CD14-positive monocyte (primary cell): ENCODE results near the gene LPAR5. TPM values are rescaled to one million over a fixed set of nuclear protein-coding genes. Genes with fewer than 3 reads are reported as not detected.

ENCODE experiments used
- DNase-seq, 3 donors: peaks; one replicate each; pipeline ENCODE4 v3.0.0-alpha.2; 2011 to 2022
- H2AFZ ChIP-seq: 2 replicates; pipeline ENCODE4 v1.6.0; 2012; ENCODE audit warnings: mild to moderate bottlenecking, low read depth, low read length, inconsistent platforms; ENCODE audit not compliant: insufficient read depth, poor library complexity, severe bottlenecking
- H3K27ac ChIP-seq, 2 donors: 1 replicate in 1 of 2; 2 replicates in 1 of 2; pipeline ENCODE4 v1.5.1; 2012 to 2013; ENCODE audit warnings: low read length in 2 of 2, control low read depth in 1 of 2, inconsistent platforms in 1 of 2, low read depth in 1 of 2, mild to moderate bottlenecking in 1 of 2
- H3K27me3 ChIP-seq, 2 donors: one replicate each; pipeline versions ENCODE4 v1.6.0 to v1.6.1; 2011 to 2013; ENCODE audit warnings: low read length in 2 of 2; ENCODE audit not compliant: control insufficient read depth in 2 of 2, insufficient read depth in 2 of 2
- H3K36me3 ChIP-seq, 2 donors: replicated peaks in 1 of 2; 1 replicate in 1 of 2; 2 replicates in 1 of 2; pipeline versions ENCODE4 v1.5.1 to v1.6.1; 2012 to 2013; ENCODE audit warnings: low read length in 2 of 2, control low read depth in 1 of 2, inconsistent platforms in 1 of 2, mild to moderate bottlenecking in 1 of 2; ENCODE audit not compliant: insufficient read depth in 2 of 2, control insufficient read depth in 1 of 2
- H3K4me1 ChIP-seq, 2 donors: 1 replicate in 1 of 2; 2 replicates in 1 of 2; pipeline versions ENCODE4 v1.5.1 to v1.6.1; 2012 to 2013; ENCODE audit warnings: low read length in 2 of 2, control low read depth in 1 of 2, inconsistent platforms in 1 of 2, mild to moderate bottlenecking in 1 of 2, moderate library complexity in 1 of 2; ENCODE audit not compliant: insufficient read depth in 2 of 2, control insufficient read depth in 1 of 2
- H3K4me2 ChIP-seq: replicated peaks from 2 replicates; pipeline ENCODE3; 2012; ENCODE audit warnings: low read length, moderate library complexity, mild to moderate bottlenecking; ENCODE audit not compliant: poor library complexity, severe bottlenecking; ENCODE audit errors: extremely low read depth
- H3K4me3 ChIP-seq, 3 experiments: fragments of 200-600 bp in 1 of 3; sonication (generic) in 1 of 3; replicated peaks in 1 of 3; 1 replicate in 2 of 3; 2 replicates in 1 of 3; pipeline ENCODE4 v1.5.1; 2011 to 2013; ENCODE audit warnings: low read length in 3 of 3, mild to moderate bottlenecking in 3 of 3, control low read depth in 2 of 3, low read depth in 2 of 3, inconsistent platforms in 1 of 3, moderate library complexity in 1 of 3
- H3K79me2 ChIP-seq: 2 replicates; pipeline ENCODE4 v1.6.0; 2012; ENCODE audit warnings: mild to moderate bottlenecking, control low read depth, inconsistent platforms, low read length, moderate library complexity; ENCODE audit not compliant: insufficient read depth
- H3K9ac ChIP-seq: 2 replicates; pipeline ENCODE4 v1.6.0; 2017; ENCODE audit warnings: low read length, mild to moderate bottlenecking; ENCODE audit not compliant: insufficient read depth, poor library complexity, severe bottlenecking
- H3K9me3 ChIP-seq, 2 donors: replicated peaks in 1 of 2; 1 replicate in 1 of 2; 2 replicates in 1 of 2; pipeline versions ENCODE4 v1.5.1 to v1.6.1; 2012 to 2013; ENCODE audit warnings: low read length in 2 of 2, control low read depth in 1 of 2; ENCODE audit not compliant: control insufficient read depth in 1 of 2, insufficient read depth in 1 of 2
- H4K20me1 ChIP-seq: 2 replicates; pipeline ENCODE4 v1.6.0; 2012; ENCODE audit warnings: mild to moderate bottlenecking, low read length, control low read depth, moderate library complexity; ENCODE audit not compliant: insufficient read depth
- H3K27ac Mint-ChIP-seq, 7 donors: one replicate each; pipeline ENCODE4 v1.8.0; 2020; ENCODE audit warnings: mild to moderate bottlenecking in 7 of 7, mixed read lengths in 7 of 7, moderate library complexity in 6 of 7, inconsistent platforms in 2 of 7
- H3K27me3 Mint-ChIP-seq, 3 donors: one replicate each; pipeline ENCODE4 v1.8.0; 2021 to 2022; ENCODE audit warnings: low read depth in 3 of 3, mild to moderate bottlenecking in 3 of 3, mixed read lengths in 3 of 3, moderate library complexity in 3 of 3, inconsistent platforms in 1 of 3
- H3K36me3 Mint-ChIP-seq, 2 donors: one replicate each; pipeline ENCODE4 v1.8.0; 2020; ENCODE audit warnings: mixed read lengths in 2 of 2, inconsistent platforms in 1 of 2, mild to moderate bottlenecking in 1 of 2
- H3K4me1 Mint-ChIP-seq: one replicate; pipeline ENCODE4 v1.8.0; 2020; ENCODE audit warnings: mild to moderate bottlenecking, mixed read lengths
- H3K4me3 Mint-ChIP-seq, 2 donors: one replicate each; pipeline ENCODE4 v1.8.0; 2020; ENCODE audit warnings: mild to moderate bottlenecking in 2 of 2, mixed read lengths in 2 of 2, moderate library complexity in 1 of 2
- H3K9me3 Mint-ChIP-seq, 7 donors: one replicate each; pipeline ENCODE4 v1.8.0; 2020 to 2022; ENCODE audit warnings: mixed read lengths in 7 of 7, mild to moderate bottlenecking in 6 of 7, moderate library complexity in 6 of 7, inconsistent platforms in 2 of 7
- CTCF ChIP-seq: fragments of 200-600 bp; IDR thresholded peaks from one replicate; pipeline ENCODE4 v1.8.0; 2022; ENCODE audit warnings: antibody characterized with exemption, mild to moderate bottlenecking
- WGBS: methylation state at CpG from one replicate; pipeline ENCODE4 v1.1.5; 2013; ENCODE audit warnings: missing lambda C conversion rate; ENCODE audit not compliant: insufficient coverage; 5-methylcytosine and 5-hydroxymethylcytosine counted together
- intact Hi-C, 2 donors: fragments of 100-400 bp; cut with micrococcal nuclease; formaldehyde crosslinking; loops; one replicate each; pipeline versions ENCODE4 v1.15.0 to v1.15.1; 2023
- polyA plus RNA-seq, 3 donors: library from polyadenylated mRNA; depleted of rRNA in 1 of 3; unstranded in 2 of 3; stranded (reverse) in 1 of 3; fragments of 300-500 nt in 2 of 3; fragments of >200 nt in 1 of 3; fragmentation: Illumina TruSeq in 2 of 3; gene quantifications; 1 replicate in 2 of 3; 2 replicates in 1 of 3; pipeline ENCODE4 v1.2.3, GENCODE V29; 2012 to 2021

LPAR5 gene
- polyA plus RNA-seq, 3 donors = 0.11 to 0.18 (median 0.14) TPM

- no peak overlapping the region for H3K27ac Mint-ChIP-seq
- H3K27me3 Mint-ChIP-seq = peaks cover 0 to 2% (median 1%) of the 10 kb centered on the region in 3 donors
- TF ChIP-seq CTCF = no peak
- no peak overlapping the region for H3K4me2 ChIP-seq
- no peaks in the 10 kb centered on the region for H3K9me3 Mint-ChIP-seq
- WGBS = 100% methylated on average over 2 of the region's 5 CpGs
- H3K4me1 ChIP-seq = no peaks in the 10 kb centered on the region
- no peak overlapping the region for H3K27ac ChIP-seq
- peaks cover 57 to 88% of the 10 kb centered on the region in 2 donors for H3K36me3 ChIP-seq
- H3K4me3 Mint-ChIP-seq = no peak overlapping the region
- H2AFZ ChIP-seq = no peak overlapping the region
- H3K4me1 Mint-ChIP-seq = no peaks in the 10 kb centered on the region
- H3K4me3 ChIP-seq = no peak overlapping the region
- H4K20me1 ChIP-seq = peaks cover 6% of the 10 kb centered on the region
- peaks cover 8% of the 10 kb centered on the region for H3K79me2 ChIP-seq
- no peak for DNase-seq
- H3K27me3 ChIP-seq = no peaks in the 10 kb centered on the region
- intact Hi-C loops = loop anchor here in 1 of 2 donors (5.0 kb wide), 1 partner anchor 337 kb away; no protein-coding TSS in a partner anchor
- no peak overlapping the region for H3K9ac ChIP-seq
- no peaks in the 10 kb centered on the region for H3K9me3 ChIP-seq
- H3K36me3 Mint-ChIP-seq = peaks cover 68 to 91% of the 10 kb centered on the region in 2 donors
Measured at GRCh38 chr12:6653987-6654386, 18.2 kb upstream of the LPAR5 start.

GRCh38 chr12:6653342-6653741 lies 17.6 kb upstream of the LPAR5 start:
- H3K9ac ChIP-seq = no peak overlapping the region
- H3K36me3 ChIP-seq = peaks cover 59 to 85% of the 10 kb centered on the region in 2 donors
- H3K27me3 Mint-ChIP-seq = peaks cover 0 to 2% (median 0%) of the 10 kb centered on the region in 3 donors
- no peaks in the 10 kb centered on the region for H3K4me1 ChIP-seq
- H3K9me3 ChIP-seq = no peaks in the 10 kb centered on the region
- DNase-seq = no peak
- H3K27me3 ChIP-seq = no peaks in the 10 kb centered on the region
- H3K79me2 ChIP-seq = peaks cover 2% of the 10 kb centered on the region
- no peaks in the 10 kb centered on the region for H3K9me3 Mint-ChIP-seq
- H3K36me3 Mint-ChIP-seq = peaks cover 62 to 88% of the 10 kb centered on the region in 2 donors
- no peaks in the 10 kb centered on the region for H3K4me1 Mint-ChIP-seq
- H3K27ac ChIP-seq = no peak overlapping the region
- H3K27ac Mint-ChIP-seq = peak overlapping the region in 1 of 7 donors; percentile 41
- TF ChIP-seq CTCF = no peak
- no peak overlapping the region for H3K4me3 ChIP-seq
- H3K4me3 Mint-ChIP-seq = no peak overlapping the region
- intact Hi-C loops = loop anchor here in 1 of 2 donors (5.0 kb wide), 1 partner anchor 336 kb away; no protein-coding TSS in a partner anchor
- H3K4me2 ChIP-seq = no peak overlapping the region
- 100% methylated on average over 1 of the region's 1 CpG for WGBS
- no peak overlapping the region for H2AFZ ChIP-seq
- H4K20me1 ChIP-seq = peaks cover 6% of the 10 kb centered on the region
